Thoracic aorta (tissue), 2 donors: Measurements from ENCODE around the gene SERPINE2. TPM values are rescaled to one million over a fixed set of nuclear protein-coding genes. Genes with fewer than 3 reads are reported as not detected.

Source experiments
- ATAC-seq: fragments of 150-250 bp; one replicate; pipeline ENCODE4 v1.8.0; 2017; ENCODE audit warnings: low read depth; ENCODE audit not compliant: insufficient number of reproducible peaks, low FRiP score
- DNase-seq: peaks from one replicate; pipeline ENCODE4 v3.0.0-alpha.2; 2020; ENCODE audit warnings: low spot score
- H3K27ac ChIP-seq, 2 donors: fragments of 200-600 bp; sonication (generic); 1 replicate in 1 of 2; 2 replicates in 1 of 2; pipeline ENCODE4 v1.5.1; 2016; ENCODE audit warnings: mild to moderate bottlenecking in 2 of 2, moderate library complexity in 2 of 2
- H3K27me3 ChIP-seq: fragments of 200-600 bp; sonication (generic); replicated peaks from 2 replicates; pipeline ENCODE4 v1.6.0; 2016; ENCODE audit warnings: mild to moderate bottlenecking; ENCODE audit not compliant: insufficient read depth
- H3K36me3 ChIP-seq: fragments of 200-600 bp; sonication (generic); one replicate; pipeline ENCODE4 v1.5.1; 2016
- H3K4me1 ChIP-seq, 2 donors: fragments of 200-600 bp; sonication (generic); 1 replicate in 1 of 2; 2 replicates in 1 of 2; pipeline versions ENCODE4 v1.5.1 to v1.6.0; 2016; ENCODE audit warnings: low read depth in 2 of 2, mild to moderate bottlenecking in 1 of 2; ENCODE audit not compliant: control insufficient read depth in 1 of 2
- H3K4me3 ChIP-seq: fragments of 200-600 bp; sonication (generic); 2 replicates; pipeline ENCODE4 v1.5.1; 2016; ENCODE audit warnings: mild to moderate bottlenecking
- H3K9me3 ChIP-seq: fragments of 200-600 bp; sonication (generic); 2 replicates; pipeline ENCODE4 v1.5.1; 2016
- CTCF ChIP-seq: fragments of 200-600 bp; sonication (generic); IDR thresholded peaks from one replicate; pipeline ENCODE4 v1.5.1; 2019; ENCODE audit warnings: antibody characterized with exemption
- total RNA-seq, 2 donors: library from RNA; depleted of rRNA; stranded (reverse); fragments of >200 nt; gene quantifications; one replicate each; pipeline versions ENCODE4 v1.1.0 to v1.2.3, GENCODE V29; 2016

SERPINE2 gene
- total RNA-seq, 2 donors from 2014 or later = 29.0 to 47.3 TPM

- no peak overlapping the region for H3K4me3 ChIP-seq
- no peaks in the 10 kb centered on the region for H3K27me3 ChIP-seq
- no peak overlapping the region for H3K27ac ChIP-seq
- DNase-seq (no peak), ATAC-seq (no peak)
- H3K4me1 ChIP-seq = peaks cover 71 to 90% of the 10 kb centered on the region in 2 donors
- no peaks in the 10 kb centered on the region for H3K9me3 ChIP-seq
- TF ChIP-seq CTCF = no peak
- H3K36me3 ChIP-seq = no peaks in the 10 kb centered on the region
Measured at GRCh38 chr2:223934870-223935269, 104.2 kb downstream of the SERPINE2 start.

GRCh38 chr2:223932816-223933800, 106.0 kb downstream of the SERPINE2 start:
- Histone ChIP-seq H3K27ac (peak overlapping the region in 1 of 2 donors; percentile 25), H3K4me3 (no peak overlapping the region), H3K4me1 (peaks cover 62 to 78% of the 10 kb centered on the region in 2 donors), H3K36me3 (no peaks in the 10 kb centered on the region), H3K9me3 (no peaks in the 10 kb centered on the region), H3K27me3 (no peaks in the 10 kb centered on the region)
- no peak for TF ChIP-seq CTCF
- no peak for ATAC-seq
- DNase-seq = no peak

GRCh38 chr2:223930103-223930976, 108.7 kb downstream of the SERPINE2 start:
- DNase-seq (no peak), ATAC-seq (no peak)
- TF ChIP-seq CTCF = no peak
- H3K4me1 ChIP-seq = peaks cover 36 to 50% of the 10 kb centered on the region in 2 donors
- peak overlapping the region in 1 of 2 donors; percentile 11 for H3K27ac ChIP-seq
- no peak overlapping the region for H3K4me3 ChIP-seq
- peaks cover 9% of the 10 kb centered on the region for H3K9me3 ChIP-seq
- H3K36me3 ChIP-seq = no peaks in the 10 kb centered on the region
- no peaks in the 10 kb centered on the region for H3K27me3 ChIP-seq

- ATAC-seq = no peak
- H3K4me1 ChIP-seq = peaks cover 31 to 43% of the 10 kb centered on the region in 2 donors
- DNase-seq = no peak
- no peak overlapping the region for H3K4me3 ChIP-seq
- no peak overlapping the region for H3K27ac ChIP-seq
- no peaks in the 10 kb centered on the region for H3K27me3 ChIP-seq
- H3K9me3 ChIP-seq = peaks cover 9% of the 10 kb centered on the region
- no peaks in the 10 kb centered on the region for H3K36me3 ChIP-seq
- TF ChIP-seq CTCF = no peak
Measured at GRCh38 chr2:223929571-223930102, 109.4 kb downstream of the SERPINE2 start.
